HEK293 (cell line): ENCODE measurements around the gene TNFRSF11A.

Experiments
- CTCF ChIP-seq: fragments of 450-650 bp; formaldehyde crosslinking; IDR thresholded peaks from 2 replicates; pipeline ENCODE4 v1.5.1; 2016; ENCODE audit warnings: missing biosample characterization, missing genetic modification characterization
- GFI1B ChIP-seq: fragments of 450-650 bp; formaldehyde crosslinking; IDR thresholded peaks from 2 replicates; pipeline ENCODE4 v1.5.1; 2016; ENCODE audit warnings: missing biosample characterization, missing genetic modification characterization
- SETDB1 ChIP-seq: IDR thresholded peaks from one replicate; pipeline ENCODE4 v1.6.1; 2017; ENCODE audit warnings: mild to moderate bottlenecking, low read length, moderate library complexity, mixed read lengths; ENCODE audit not compliant: insufficient read length
- ZNF223 ChIP-seq: fragments of 450-650 bp; formaldehyde crosslinking; IDR thresholded peaks from 2 replicates; pipeline ENCODE4 v1.5.1; 2016; ENCODE audit warnings: missing biosample characterization, missing genetic modification characterization
- ZNF274 ChIP-seq, 2 experiments: fragments of 200-500 bp in 1 of 2; fragments of 450-650 bp in 1 of 2; sonication (Bioruptor generic) in 1 of 2; formaldehyde crosslinking in 1 of 2; IDR thresholded peaks; 2 replicates each; pipeline versions ENCODE4 v1.5.1 to v1.6.1; 2014 to 2016; ENCODE audit warnings: borderline replicate concordance in 1 of 2, inconsistent platforms in 1 of 2, low read length in 1 of 2, missing biosample characterization in 1 of 2, missing genetic modification characterization in 1 of 2
- ZNF664 ChIP-seq: fragments of 450-650 bp; formaldehyde crosslinking; IDR thresholded peaks from 2 replicates; pipeline ENCODE4 v1.5.1; 2016; ENCODE audit warnings: missing biosample characterization, missing genetic modification characterization

DNA sequence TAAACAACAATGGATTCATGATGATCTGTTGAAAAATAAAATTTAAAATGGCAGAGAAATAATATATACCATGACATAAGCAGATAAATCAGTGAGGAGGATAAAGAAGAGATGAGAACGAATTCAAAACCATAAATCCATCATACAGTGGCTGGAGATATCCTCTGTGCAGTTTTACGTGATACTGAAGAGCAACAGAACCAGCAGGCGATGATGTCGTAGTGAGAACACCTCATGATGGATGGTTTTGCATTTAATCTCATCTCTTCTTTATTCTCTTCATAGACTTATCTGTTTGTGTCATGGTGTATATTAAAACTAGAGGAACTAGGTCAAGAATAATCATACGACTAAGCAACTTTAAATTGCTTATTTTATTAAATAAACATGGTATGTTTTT lies 56.3 kb downstream of the TNFRSF11A start:
- TF ChIP-seq ZNF223 (no peak), SETDB1 (no peak), CTCF (tag by site-specific recombination) (no peak), GFI1B (tag by site-specific recombination) (no peak), ZNF274 (IDR thresholded peaks at IDR 0.05; ENCODE audit: low read length) (no peak), ZNF274 (tag by site-specific recombination; IDR thresholded peaks at IDR 0.05; ENCODE audit: borderline replicate concordance) (no peak), ZNF664 (tag by site-specific recombination) (no peak)
